GM21825 (cell line): ENCODE data around the gene MTA2.

Experiments used
- ATAC-seq: cut with Tn5 transposase; IDR thresholded peaks from one replicate; pipeline ENCODE4 v1.9.1; 2021; ENCODE audit warnings: mild to moderate bottlenecking, moderate library complexity; ENCODE audit not compliant: unreplicated experiment

Gene MTA2

DNA sequence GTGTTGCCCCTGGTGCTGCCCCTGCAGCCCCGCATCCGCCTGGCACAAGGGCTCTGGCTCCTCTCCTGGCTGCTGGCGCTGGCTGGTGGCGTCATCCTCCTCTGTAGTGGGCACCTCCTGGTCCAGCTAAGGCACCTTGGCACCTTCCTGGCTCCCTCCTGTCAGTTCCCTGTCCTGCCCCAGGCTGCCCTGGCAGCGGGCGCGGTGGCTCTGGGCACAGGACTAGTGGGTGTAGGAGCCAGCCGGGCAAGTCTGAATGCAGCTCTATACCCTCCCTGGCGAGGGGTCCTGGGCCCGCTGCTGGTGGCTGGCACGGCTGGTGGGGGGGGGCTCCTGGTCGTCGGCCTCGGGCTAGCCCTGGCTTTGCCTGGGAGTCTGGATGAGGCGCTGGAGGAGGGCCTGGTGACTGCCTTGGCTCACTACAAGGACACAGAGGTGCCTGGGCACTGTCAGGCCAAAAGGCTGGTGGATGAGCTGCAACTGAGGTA is 11.7 kb upstream of the MTA2 start:
- no peak for ATAC-seq

DNA sequence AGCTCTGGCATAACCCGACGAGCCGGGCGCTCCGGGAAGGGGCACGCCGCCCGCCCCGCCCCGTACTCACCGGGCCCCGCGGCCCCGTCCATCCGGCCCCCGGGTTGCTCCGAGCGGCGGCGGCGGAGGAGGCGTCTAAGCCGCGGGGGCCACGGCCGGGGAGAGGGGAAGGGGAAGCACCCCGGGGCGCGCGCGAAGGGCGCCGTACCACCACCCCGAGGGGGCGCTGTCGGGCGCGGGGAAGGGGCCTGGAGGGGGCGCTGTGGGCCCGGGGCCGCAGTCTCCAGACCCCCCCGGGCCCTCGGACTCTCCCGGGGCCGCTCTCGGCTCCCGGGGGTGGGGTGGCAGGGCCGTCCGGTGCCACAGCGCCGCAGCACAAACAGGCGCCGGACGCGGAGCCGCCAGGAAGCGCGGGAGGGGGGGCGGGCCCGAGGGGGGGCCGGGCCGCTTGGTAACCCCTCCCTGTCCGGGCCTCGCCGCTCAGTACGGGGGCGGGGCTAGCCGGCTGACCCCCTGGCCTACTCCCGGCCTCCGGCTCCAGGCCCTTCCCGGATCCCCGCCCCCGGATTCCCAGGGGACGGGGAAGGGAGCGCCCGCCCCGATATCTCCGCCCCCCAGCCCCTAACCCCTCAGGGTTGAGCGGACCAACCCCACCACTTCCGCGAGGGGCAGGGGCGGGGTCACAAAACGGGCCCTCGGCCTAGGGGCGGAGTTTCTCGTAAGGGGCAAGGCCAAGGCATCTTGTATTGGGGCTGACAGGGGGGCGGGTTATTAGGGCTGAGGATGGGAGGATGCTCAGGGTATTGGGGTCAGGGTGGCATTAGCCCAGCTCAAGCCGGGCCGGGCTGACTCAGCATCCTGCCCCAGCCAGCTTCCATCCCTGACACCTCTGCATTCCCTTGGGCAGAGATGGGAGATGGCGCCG is 11.0 kb upstream of the MTA2 start, which contains the start of the genes EML3 and ROM1:
Gene EML3 (minus strand): TSS at position 410 of the 925 bp plus-strand sequence. CDS start 318 bp downstream, at position 92.
Gene ROM1 (plus strand): TSS at position 892 of the 925 bp plus-strand sequence. CDS start 25 bp downstream, at position 917.
- ATAC-seq: peak; percentile 58

DNA sequence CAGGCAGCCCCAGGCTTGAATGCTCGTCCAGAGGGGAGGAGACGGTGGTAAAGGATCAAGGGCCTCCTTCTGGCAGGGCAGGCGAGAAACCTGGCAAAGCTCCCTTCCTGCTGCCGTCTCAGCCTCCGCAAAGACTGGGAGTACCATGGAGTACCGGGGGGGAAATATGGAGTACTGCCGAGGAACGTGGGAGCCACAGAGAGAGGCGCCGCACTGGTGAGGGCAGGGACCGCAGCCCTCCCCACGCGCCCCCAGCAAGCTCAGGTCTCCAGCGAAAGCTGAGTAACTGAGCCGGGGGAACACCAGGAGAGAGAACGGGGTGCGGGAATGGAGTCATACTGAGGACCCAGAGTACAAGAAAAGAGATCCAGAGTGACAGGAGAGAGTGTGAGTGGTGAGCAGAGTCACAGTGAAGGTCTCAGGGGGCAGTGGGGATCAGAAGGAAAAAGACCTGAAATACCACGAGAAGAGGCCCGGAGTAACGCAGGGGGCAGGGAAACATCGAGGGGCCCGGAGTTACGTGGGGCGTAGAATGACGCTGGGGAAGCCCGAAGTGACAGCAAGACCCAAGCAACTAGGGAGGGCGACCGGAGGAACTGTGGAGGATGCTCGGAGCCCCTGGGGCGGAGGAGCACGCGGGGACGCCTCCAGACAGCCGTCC is 10.2 kb upstream of the MTA2 start:
- no peak for ATAC-seq

DNA sequence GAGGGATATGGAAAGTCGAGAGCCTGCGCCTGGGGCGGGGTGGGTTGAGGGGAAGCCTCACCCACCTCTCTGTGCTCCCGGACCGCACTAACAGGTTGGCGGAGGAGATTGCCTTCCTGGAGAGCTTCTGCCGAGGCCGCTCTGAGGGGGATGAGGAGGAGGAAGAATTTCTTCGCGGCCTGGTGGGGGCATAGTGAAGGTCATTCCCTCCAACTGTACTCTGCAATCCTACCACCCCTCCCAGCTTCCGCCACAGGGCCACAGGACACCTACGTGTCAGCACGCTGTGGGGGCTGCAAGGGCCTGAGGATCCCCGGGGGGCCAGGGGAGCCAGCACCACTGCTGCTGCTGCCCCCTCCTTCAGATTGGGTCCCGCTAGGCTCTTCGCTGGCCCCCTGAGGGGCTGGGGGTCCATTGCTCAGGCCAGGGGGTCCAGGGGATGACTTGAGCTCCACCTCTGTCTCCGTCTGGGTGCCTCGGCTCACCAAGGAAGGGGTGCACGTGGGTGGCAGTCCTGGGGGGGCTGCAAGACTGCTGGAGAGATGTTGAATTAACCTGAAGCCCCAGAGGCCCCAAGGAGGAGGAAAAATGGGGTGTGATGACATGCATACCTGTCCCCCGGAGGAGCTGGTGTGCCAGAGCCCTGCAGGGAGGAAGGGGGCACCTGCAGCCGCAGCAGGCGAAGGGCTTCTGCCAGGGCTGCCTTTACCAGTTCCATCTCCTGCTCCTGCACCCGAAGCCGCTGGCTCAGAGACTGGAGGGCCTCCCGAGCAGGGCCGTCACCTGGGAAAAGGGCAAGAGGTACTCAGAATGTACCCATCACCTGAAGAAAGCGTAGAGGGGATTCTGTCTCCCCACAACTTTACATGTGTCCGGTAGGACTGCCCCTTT is 9.4 kb upstream of the MTA2 start:
- ATAC-seq: no peak

DNA sequence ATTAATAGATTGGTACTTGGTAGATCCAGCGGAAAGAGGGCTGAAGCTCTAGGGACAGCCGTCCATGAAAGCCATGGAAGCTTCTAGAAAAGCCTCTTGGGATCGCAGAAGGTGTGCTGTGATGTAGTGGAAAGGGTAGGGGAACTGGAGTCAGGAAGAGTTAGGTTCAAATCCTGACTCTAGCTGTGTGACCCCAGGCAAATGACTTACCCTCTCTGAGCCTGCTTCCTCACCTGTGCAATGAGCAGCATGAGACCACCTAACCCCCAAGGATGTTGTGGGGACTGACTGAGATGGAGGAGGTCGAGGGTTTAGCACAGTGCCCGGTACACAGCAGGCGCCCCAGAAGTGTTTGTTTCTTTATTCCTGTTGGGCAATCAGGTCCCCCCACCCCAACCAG is 8.7 kb upstream of the MTA2 start:
- no peak for ATAC-seq

DNA sequence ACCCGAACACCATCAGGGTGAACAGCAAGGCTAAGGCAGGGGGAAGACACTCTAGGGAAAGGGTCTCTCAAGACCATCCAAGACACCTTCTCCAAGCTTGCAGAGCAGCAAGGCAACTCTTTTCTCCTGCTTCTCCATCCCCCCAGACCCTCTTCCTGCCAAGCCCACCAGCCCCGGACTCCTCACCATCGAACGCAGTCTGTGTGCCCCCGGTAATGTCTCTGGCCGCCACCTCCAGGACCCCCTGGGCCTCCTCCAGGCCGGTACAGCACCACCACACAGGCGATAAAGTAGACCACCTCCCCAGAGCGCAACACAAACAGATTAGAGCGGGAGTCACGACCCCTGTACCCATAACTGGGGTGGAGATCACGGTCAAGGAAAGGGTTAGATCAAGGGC is 7.1 kb upstream of the MTA2 start:
- ATAC-seq: no peak

GRCh38 chr11:62607714-62608113 is 6.0 kb upstream of the MTA2 start:
- ATAC-seq: no peak

GRCh38 chr11:62605902-62606301 is 4.2 kb upstream of the MTA2 start:
- no peak for ATAC-seq

GRCh38 chr11:62605467-62605866 is 3.8 kb upstream of the MTA2 start:
- no peak for ATAC-seq

DNA sequence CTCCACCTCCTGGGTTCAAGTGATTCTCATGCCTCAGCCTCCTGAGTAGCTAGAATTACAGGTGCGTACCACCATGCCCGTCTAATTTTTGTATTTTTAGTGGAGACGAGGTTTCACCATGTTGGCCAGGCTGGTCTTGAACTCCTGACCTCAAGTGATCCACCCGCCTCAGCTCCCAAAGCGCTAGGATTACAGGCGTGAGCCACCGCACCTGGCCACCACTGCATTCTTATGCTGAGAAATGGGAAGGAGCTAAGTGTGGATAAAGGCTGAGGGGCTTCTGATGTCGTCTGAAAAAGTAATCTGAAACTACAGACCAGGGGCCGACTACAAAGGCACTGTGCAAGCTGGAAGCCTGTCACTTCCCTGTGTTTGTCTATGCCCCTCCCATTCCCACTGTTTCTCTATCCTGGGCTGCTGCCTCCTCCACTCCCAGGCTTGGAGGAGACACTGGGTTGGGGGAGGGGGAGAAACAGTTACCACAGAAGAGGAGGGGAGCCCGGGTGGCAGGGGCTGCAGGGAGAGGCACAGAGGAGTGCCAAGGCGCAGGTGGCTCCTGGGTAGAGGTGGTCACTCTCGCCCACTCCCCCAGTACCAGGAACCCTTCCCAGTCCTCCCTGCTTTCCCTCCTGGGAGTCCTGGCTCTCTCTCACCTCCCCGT is 2.9 kb upstream of the MTA2 start:
- no peak for ATAC-seq

DNA sequence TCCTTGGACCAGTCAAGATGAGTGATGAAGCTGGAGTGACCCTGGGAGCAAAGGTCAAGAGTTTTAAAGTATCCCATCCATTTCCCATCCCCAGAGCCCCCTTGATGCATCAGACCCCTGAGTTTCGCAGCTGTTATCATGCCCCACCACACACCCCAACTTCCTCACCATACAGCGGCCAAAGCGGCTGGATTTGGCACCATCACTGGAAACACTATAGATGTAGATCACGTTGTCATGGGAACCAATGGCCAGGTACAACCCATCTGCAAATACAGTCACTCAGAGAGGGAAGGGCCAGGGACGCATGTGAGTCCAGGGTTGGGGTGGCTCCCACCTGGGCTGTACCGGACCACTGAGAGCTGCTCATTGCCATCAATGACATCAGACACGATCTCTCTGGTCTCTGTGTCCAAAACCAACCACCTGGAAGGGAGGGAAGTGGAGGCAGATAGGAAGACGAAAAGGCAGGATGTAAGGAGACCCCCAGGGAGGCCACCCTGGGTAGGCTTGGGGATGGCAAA is 2.2 kb upstream of the MTA2 start:
- ATAC-seq: no peak

GRCh38 chr11:62603072-62603408 is 1.4 kb upstream of the MTA2 start:
- ATAC-seq: no peak

DNA sequence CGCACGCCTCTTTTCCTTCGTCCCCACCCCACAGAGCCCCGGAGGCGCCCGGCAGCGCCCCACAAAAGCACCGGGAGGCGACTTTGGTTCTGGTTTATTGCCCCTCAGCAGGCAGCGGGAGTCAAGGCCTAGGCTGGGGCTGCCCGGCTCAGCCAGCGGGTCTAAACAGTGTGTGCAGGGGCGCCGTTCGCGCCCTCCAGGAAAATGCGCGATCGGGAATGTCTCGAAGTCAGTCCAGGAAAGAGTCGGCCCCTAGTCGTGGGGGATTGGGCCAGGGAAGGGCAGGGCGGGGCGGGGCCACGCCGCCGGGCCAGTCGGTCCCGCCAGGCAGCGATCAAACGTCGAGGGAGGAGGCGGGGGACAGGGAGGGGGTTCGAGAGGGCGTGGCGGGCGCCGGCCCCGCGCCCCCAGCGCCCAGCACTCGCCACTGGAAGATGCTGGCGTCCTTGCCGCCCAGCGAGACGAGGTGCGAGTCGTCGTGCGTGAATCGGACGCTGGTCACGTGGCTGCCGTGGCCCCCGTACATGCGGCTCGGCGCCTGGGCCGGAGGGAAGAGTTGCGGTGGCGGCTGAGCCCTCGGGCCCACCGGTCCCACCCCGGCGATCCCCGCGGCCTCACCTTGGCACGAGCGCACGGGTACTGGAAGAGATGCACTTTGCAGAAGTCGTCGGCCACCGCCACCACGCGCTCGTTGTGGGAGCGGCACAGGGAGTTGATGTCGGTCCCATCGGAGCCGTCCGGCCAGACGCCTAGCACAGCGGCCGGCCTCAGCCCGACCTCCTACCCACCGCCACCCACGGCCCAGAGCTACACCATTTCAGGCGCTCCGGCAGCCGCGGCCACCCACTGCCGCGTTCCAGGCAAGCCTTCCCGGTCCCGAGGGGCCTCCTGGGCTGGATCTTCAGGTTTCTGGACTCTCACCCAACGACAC is 741 bp upstream of the MTA2 start:
- ATAC-seq: no peak

DNA sequence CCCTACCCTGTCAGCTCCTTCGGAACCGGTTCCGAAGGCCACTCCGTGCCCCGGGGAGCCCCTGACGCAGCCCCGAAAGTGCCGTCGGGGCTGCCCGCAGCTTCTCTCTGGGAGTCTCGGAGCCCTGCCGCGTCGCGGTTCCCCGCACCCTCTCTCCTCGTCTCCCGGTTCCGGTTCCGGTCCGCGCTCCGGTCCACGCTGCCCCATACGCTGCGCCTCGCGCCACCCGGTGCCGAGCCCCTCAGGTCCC is 618 bp downstream of the MTA2 start:
- ATAC-seq: no peak

- ATAC-seq: no peak
These were observed 1.1 kb downstream of the MTA2 start for GRCh38 chr11:62600367-62601121.

GRCh38 chr11:62599901-62600300 is 1.8 kb downstream of the MTA2 start:
- ATAC-seq: no peak

DNA sequence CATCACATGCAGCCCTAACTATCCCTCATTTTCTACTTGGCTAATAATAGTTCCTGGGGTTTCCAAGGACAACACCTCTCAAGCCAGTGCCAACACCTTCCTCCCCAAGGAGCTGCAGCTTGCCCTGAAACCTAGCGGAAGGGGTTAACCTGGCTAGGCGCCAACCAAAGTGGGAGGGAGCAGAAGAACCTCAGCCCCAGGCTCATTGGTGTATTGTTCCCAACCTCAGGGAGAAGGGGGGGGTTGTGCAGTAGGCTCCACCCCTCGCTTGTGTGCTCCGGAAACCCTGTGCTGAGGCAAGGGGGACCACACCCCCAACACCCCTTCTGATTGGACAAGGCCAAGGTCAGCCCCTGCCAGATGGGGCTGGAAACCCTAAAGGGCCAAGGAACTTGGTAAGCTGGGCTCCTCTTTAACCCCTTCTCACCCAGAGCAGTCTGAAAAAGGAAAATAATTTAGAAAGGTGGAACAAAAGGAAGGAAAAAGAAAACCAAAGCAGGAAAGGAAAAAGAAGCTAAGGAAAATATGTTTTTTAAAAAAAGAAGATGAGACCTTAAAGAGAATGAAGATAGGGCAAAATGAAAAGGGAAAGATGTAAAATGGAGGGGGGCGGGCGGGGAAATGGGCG is 2.5 kb downstream of the MTA2 start:
- ATAC-seq: peak; percentile 49

GRCh38 chr11:62595124-62595523 is 6.5 kb downstream of the MTA2 start:
- ATAC-seq: no peak
